HG02973 (cell line): Measurements from ENCODE around the gene CFAP61.
"Not testable (repeated sequence)": the region's sequence is repeated elsewhere in the genome, so short reads cannot be mapped to it uniquely, and the experiment has no call there.

Experiments
- ATAC-seq: cut with Tn5 transposase; IDR thresholded peaks from one replicate; pipeline ENCODE4 v1.9.1; 2021; ENCODE audit warnings: moderate library complexity; ENCODE audit not compliant: unreplicated experiment

The CFAP61 gene

GRCh38 chr20:20304942-20305341 lies 252.6 kb downstream of the CFAP61 start:
- ATAC-seq, result no peak

DNA sequence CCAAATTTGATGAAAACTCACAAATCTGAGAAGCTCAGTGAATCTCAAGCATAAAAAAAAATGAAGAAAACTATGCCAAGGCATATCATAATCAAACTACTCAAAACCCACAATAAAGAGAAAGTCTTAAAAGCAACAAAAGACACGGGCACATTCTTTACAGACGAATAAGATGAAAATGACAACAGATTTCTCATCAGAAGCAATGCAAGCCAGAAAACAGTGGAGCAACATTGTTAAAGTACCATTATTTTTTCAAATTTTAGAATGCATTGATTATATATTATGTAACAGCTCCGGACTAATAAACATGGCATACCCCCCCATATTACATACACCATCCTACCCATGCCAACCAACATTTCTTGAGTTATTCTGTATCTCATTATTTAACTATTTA lies 260.2 kb downstream of the CFAP61 start:
- no peak for ATAC-seq

DNA sequence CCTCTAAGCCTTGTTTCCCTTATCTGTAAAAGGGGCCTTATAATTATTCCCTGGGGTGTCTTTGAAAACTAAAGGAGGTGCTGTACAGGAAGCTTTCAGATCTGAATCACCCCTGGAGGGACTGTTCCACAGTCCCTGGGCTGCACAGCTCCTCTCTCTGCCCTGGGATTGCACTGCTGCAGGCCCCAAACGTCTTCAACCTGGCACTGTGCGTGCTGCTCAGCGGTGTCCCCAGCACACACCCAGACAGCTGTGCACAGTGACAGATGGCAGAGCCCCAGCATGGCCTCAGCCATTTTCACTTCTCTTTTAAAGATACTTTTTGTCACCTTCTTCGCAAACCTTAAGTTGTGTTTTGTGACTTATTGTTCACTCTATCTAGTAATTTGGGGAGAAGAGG lies 264.9 kb downstream of the CFAP61 start:
- ATAC-seq, result peak; percentile 67

DNA sequence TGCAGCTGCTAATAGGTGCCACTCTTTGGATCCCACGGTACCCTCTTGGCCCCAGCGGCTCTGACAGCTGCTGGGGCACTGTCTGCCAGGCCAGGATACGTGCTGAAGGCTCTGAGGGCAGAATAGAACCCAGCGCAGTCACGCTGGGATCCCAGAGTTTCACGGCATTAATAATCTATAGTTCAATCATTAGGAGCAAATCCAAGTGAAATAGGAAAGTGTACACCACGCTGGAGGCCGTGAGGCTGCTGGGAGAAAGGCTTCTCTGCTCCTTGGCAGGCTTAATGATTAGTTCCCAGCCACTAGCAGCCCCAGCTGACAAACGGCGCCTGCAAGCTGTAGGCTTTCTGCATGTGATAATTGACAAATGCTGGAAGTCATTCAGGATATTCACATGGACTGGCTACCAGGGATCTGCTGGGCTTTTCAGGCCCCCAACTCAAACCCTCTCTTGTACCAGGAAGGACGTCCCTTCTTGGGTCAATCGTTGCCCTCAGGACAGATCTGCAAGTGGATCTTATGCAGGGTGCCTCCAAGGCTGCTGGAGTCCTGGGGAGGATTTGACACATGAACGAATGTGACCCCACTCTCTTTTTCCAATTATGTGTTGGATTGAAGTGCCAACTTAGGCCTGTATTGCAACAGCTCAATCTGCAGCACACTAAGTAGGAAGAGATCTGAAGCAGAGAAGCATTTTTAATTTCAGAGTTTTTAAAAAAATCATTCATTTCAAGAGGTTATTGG lies 265.5 kb downstream of the CFAP61 start:
- no peak for ATAC-seq

GRCh38 chr20:20318365-20319161 lies 266.2 kb downstream of the CFAP61 start:
- ATAC-seq, result no peak

DNA sequence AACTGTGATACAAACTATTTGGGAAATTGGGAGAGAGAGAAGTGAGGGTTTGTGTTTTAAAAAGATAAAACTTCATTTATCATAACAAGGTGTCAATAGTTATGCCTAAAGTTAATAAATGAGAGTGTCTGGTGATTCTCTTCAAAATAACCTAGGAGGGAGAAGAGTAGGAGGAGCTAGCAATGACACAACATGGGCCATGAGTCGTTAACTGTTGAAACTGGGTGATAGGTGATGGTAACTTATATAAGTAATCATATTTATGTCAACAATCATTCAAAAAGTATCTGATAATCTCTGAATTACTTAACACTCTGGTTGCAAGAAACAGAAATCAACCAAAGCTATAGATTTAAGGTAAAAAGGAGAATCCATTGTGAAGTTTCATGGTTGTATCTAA lies 268.8 kb downstream of the CFAP61 start:
- ATAC-seq, result no peak

GRCh38 chr20:20321917-20322316 lies 269.6 kb downstream of the CFAP61 start:
- no peak for ATAC-seq

GRCh38 chr20:20322912-20323311 lies 270.6 kb downstream of the CFAP61 start:
- ATAC-seq, result no peak

- ATAC-seq, result no peak
Measured at GRCh38 chr20:20327746-20328145, 275.4 kb downstream of the CFAP61 start.

GRCh38 chr20:20329564-20329963 lies 277.2 kb downstream of the CFAP61 start:
- ATAC-seq, result no peak

DNA sequence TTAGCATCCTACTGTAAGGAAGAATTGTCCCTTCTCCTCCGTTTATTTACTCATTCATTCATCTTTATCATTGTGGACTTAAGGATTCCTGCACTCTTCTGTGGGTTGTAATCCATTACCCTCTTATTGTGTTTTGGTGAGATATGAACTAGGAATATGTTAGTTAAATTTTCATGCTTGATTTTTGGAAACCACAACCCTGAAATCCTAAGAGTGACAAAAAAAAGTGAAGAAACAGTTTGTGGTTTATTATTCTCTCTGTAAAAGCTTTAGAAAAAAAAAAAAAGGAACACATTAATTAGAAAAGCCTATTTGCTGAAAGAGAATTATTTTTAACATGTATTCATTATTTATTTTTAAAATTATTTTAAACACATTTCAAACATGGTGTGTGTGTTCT lies 278.8 kb downstream of the CFAP61 start:
- no peak for ATAC-seq

DNA sequence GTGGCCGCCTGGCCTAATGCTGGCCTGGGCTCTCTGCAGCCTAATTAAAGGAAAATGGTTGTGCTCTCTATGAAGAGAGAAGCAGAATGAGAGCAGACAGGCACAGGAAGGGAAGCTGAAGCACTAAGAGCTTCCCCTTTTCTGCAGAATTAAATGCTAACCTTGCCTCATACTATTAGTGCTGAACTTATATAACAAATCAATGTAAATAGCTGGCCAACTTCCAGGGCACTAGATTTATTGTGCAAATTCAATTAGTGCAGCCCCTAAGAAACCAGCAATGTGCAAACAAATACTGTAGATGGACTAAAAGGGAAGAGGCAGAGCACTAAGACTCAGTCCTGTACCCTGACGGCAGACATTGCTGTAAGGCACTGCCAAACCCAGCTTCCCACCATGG lies 279.5 kb downstream of the CFAP61 start:
- ATAC-seq, result no peak

- no peak for ATAC-seq
Measured at GRCh38 chr20:20333866-20334265, 281.5 kb downstream of the CFAP61 start.

DNA sequence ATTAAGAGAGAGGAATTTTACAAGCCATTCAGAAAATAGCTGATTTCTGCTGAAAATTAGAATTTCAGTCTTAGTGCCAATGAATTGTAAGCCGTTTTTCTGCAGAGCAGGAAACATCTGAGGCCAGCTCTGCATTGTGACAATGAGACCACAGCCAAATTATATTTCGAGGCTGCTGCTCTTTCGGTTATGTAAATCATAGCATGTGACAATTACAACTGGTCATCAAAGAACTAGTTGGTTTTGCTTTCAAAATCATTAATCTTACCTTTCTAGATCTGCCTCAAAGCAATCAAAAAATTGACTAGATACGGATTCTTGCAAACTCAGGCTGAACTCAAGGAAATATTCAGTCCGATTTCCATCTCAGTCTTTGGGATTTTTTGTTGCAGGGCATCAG lies 282.2 kb downstream of the CFAP61 start:
- peak; percentile 81 for ATAC-seq

DNA sequence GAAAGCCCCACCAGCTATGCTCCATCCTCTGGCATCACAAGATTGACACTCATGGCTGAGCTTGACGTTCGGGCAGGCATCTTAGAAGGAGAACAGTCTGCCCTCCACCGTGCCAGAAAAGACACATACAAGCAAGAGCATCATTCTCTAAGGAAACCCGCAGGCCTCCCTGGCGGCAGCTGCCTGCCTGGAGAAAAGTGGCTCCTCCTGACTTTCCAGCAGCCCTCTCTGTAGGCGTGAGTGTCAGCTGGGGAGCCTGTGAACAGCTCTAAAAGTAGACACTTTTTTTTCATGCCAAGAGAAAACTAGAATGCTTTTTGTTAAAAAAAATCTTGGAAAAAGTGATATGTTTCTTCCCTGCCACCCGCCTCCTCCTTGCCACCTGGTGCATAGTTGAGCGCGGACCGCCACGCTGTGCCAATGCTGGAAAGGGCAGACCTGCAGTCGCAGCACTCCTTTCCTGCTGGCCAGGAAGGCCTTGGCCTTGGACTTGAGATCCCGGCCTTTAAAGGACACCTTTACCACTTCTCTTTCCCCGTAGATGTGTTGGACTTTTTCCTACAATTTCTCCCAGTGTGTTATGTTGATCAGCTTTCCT lies 285.9 kb downstream of the CFAP61 start:
- no peak for ATAC-seq

- ATAC-seq, result no peak
Measured at GRCh38 chr20:20340443-20340842, 288.1 kb downstream of the CFAP61 start.

DNA sequence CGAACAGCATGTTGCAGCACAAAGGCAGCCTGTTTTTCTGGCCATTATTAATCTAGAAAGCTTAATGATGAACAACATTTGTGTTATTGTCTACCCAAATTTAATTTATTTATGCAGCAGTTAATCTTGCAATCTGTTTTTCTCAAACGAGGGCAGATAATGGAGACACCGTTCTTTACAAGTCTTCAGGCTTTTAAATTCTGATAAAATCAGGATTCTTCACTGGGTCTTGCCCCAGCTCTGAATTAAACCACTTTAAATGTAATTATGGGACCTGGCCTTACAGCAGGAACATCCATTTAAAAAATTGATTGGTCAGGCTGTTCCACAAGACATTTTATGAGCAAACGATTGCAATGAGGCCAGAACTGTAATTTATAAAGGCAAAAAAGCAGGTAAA lies 289.0 kb downstream of the CFAP61 start:
- ATAC-seq, result no peak

DNA sequence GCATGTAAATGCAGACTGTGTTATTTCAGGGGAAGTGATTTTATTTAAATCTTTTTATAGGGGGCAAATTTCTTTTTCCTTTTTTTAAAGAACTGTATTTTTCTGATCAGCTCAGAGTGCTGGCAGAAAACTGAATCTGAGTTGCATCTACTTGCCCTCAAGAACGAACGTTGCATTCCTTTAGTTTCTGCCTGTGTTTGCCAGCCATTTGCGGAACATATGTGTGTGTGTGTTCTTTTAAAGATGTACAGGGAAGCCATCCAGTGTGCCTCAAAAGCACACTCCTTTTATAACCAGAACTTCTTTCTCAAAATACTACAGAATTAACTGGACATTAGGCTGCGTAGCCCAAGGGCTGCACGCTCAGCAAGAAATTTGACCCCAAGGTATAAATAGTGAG lies 289.7 kb downstream of the CFAP61 start:
- ATAC-seq, result no peak

DNA sequence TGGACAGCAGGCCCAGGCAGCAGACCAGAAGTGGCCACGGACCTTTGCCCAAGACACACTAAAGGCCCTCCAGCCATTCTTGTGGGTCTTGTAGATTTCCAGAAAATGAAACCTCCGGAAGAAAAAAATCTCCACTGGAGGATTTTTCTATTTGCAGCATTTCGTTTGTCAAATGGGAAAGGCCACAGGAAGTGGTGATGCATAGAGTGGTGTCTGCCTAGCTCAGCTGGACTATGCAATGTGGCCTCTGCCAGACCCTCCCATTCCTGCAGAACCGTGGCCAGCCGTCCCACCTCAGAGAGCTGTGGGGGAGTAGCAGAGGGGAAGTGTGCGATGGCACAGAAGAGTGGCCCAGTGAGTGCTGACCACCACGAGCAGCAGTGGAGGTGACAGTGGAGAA lies 291.6 kb downstream of the CFAP61 start:
- ATAC-seq, result no peak

GRCh38 chr20:20344476-20344875 lies 292.1 kb downstream of the CFAP61 start:
- no peak for ATAC-seq

DNA sequence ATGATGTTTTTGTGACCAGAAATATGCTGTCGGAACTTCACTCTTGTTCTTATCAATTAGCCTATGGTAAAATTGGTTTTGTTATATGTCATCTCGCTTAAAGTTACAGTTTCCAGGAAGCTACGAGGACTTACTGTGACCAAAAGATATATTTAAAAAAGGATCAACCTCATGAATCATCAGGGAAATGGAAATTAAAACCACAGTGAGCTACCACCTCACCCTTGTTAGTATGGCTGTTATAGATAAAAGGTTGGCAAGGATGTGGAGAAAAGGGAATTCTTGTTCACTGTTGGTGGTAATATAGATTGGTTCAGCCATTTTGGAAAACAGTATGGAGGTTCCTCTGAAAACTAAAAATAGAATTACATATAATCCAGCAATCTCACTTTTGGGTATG lies 301.2 kb downstream of the CFAP61 start:
- ATAC-seq, result no peak

- not testable (repeated sequence) for ATAC-seq
Measured at GRCh38 chr20:20355503-20355902, 303.2 kb downstream of the CFAP61 start.
